ENCODE results near the gene TMEM117. TPM values are rescaled to one million over a fixed set of nuclear protein-coding genes. Genes with fewer than 3 reads are reported as not detected.

TMEM117 gene
- total and polyA plus RNA-seq, 11 donors, result 3.7 to 13.5 (median 7.3) TPM

DNA sequence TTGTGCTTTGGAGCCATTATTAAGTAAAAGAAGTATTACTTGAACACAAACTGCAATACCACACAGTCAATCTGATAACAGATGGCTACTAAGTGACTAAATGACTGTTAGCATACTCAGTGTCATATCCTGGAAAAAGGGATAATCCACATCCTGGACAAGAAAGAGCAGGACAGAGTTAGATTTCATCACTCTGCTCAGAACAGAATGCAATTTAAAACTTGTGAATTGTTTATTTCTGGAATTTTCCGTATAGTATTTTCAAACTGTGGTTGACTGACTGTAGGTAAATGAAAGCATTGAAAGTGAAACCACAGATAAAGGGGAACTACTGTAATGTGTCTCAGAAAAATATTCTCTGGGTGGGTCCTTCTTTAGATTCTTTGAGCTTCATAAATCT lies 458.8 kb downstream of the TMEM117 start:
- H3K27ac ChIP-seq, result no peak overlapping the region
- H3K27me3 ChIP-seq, result no peaks in the 10 kb centered on the region
- intact Hi-C loops (cut with DNase I), result no loop called here
- 82 to 100% (median 88%) methylated on average over 1 of the region's 1 CpG for WGBS, 4 donors
- no peaks in the 10 kb centered on the region for H3K36me3 ChIP-seq
- no peak for ATAC-seq
- no peak overlapping the region for H3K4me3 ChIP-seq
- H3K4me1 ChIP-seq, result no peaks in the 10 kb centered on the region
- TF ChIP-seq, protein P1, sequence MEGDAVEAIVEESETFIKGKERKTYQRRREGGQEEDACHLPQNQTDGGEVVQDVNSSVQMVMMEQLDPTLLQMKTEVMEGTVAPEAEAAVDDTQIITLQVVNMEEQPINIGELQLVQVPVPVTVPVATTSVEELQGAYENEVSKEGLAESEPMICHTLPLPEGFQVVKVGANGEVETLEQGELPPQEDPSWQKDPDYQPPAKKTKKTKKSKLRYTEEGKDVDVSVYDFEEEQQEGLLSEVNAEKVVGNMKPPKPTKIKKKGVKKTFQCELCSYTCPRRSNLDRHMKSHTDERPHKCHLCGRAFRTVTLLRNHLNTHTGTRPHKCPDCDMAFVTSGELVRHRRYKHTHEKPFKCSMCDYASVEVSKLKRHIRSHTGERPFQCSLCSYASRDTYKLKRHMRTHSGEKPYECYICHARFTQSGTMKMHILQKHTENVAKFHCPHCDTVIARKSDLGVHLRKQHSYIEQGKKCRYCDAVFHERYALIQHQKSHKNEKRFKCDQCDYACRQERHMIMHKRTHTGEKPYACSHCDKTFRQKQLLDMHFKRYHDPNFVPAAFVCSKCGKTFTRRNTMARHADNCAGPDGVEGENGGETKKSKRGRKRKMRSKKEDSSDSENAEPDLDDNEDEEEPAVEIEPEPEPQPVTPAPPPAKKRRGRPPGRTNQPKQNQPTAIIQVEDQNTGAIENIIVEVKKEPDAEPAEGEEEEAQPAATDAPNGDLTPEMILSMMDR (IDR thresholded peaks at IDR 0.05), result no peak
- TF ChIP-seq POLR2A (IDR thresholded peaks at IDR 0.05), result no peak
- DNase-seq, result no peak
- peaks cover 0 to 52% (median 16%) of the 10 kb centered on the region in 12 donors for H3K9me3 ChIP-seq

DNA sequence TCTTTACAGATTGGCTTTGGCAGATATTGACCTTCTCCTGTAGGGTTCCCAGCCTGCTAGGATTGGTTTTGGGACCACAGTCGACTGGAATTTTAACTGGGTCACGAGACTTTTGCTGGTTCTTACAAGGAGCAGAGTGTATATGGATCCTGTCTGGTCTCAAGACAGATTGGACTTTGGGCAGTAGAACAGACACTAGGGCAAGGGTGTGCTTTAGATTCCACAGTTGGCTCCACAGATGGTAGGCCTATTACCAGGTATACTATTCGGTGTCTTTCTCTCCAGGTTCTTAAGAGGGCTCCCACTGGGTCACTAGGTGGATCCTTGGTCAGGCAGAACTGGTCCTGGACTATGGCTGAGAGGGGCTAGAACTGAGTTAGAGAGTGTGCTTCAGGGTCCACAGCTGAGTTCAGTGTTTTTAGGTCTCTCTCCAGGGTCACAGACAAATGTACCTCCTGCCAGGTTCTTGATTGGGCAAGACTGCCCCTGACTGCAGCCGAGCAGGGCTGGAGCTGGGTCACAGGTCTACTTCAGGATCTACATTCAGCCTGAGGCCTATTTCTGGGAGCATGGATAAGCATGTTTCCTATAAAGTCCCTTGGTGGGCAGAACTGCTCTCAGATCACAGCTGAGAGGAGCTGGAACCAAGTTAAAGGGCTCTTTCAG lies 460.2 kb downstream of the TMEM117 start:
- intact Hi-C loops (cut with DNase I), result no loop called here
- 90 to 100% (median 92%) methylated on average over 4 of the region's 4 CpGs for WGBS, 4 donors
- no peak for TF ChIP-seq POLR2A (IDR thresholded peaks at IDR 0.05)
- TF ChIP-seq, protein P1 (IDR thresholded peaks at IDR 0.05), result no peak
- Histone ChIP-seq H3K36me3 (no peaks in the 10 kb centered on the region), H3K27me3 (no peaks in the 10 kb centered on the region), H3K4me1 (no peaks in the 10 kb centered on the region), H3K9me3 (peaks cover 0 to 39% (median 12%) of the 10 kb centered on the region in 12 donors), H3K4me3 (no peak overlapping the region), H3K27ac (no peak overlapping the region)
- no peak for DNase-seq
- ATAC-seq, result no peak

DNA sequence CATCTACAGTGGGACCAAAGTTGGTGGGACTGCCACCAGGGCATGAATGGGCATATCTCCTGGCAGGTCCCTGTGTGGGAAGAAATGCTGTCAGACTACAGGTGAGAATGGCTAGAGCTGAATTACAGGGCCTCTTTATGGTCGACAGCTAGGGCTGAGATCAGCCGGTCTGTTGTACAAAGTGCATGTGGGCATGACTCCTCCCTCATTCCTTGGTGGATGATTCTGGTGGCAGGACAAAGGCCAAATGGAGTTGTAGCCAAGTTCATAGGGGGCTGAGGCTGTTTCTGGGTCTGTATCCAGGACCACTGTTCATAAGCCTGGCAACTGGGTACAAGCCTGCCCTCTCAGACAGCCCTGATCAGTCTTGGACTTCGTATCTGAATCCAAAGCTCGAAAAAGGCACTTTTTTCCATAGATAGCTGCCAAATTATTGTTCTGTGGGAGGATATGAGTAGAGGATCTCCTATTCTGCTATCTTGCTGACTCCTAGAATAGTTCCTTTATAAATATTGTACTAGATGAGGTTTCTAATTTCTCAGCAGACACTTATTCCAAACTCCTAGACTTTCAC lies 460.8 kb downstream of the TMEM117 start:
- intact Hi-C loops (cut with DNase I), result no loop called here
- no peaks in the 10 kb centered on the region for H3K36me3 ChIP-seq
- TF ChIP-seq, protein P1 (IDR thresholded peaks at IDR 0.05), result no peak
- no peak for TF ChIP-seq POLR2A (IDR thresholded peaks at IDR 0.05)
- no peaks in the 10 kb centered on the region for H3K4me1 ChIP-seq
- 74 to 83% (median 80%) methylated on average over 4 of the region's 4 CpGs for WGBS, 4 donors
- H3K27ac ChIP-seq, result no peak overlapping the region
- ATAC-seq, result no peak
- no peak overlapping the region for H3K4me3 ChIP-seq
- no peaks in the 10 kb centered on the region for H3K27me3 ChIP-seq
- no peak for DNase-seq
- H3K9me3 ChIP-seq, result peaks cover 0 to 32% (median 12%) of the 10 kb centered on the region in 12 donors

DNA sequence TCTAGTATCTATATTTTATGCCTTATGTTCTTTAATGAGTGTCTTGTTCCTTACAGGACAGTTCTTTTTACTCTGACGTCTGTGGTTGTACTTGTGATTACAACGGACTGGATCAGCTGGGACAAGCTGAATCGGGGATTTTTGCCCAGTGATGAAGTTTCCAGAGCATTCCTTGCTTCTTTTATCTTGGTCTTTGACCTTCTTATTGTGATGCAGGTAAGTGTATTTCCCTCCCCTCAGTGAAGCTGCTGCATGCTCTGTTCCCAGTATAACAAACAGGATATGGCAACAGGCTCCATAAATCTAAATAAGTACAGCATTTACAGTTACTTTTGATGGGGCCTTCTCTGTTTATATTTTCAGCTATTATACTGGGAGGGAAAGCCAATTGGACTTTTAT lies 463.6 kb downstream of the TMEM117 start:
- peaks cover 0 to 3% (median 0%) of the 10 kb centered on the region in 9 donors for H3K36me3 ChIP-seq
- H3K4me1 ChIP-seq, result no peaks in the 10 kb centered on the region
- intact Hi-C loops (cut with DNase I), result no loop called here
- 56 to 71% (median 63%) methylated on average over 3 of the region's 3 CpGs for WGBS, 4 donors
- TF ChIP-seq, protein P1 (IDR thresholded peaks at IDR 0.05), result no peak
- no peak for TF ChIP-seq POLR2A (IDR thresholded peaks at IDR 0.05)
- no peak for ATAC-seq
- DNase-seq, result no peak
- no peaks in the 10 kb centered on the region for H3K27me3 ChIP-seq
- no peak overlapping the region for H3K4me3 ChIP-seq
- no peak overlapping the region for H3K27ac ChIP-seq
- H3K9me3 ChIP-seq, result peaks cover 0 to 24% (median 12%) of the 10 kb centered on the region in 12 donors
